ENCODE results near the gene GLIPR2.

DNA sequence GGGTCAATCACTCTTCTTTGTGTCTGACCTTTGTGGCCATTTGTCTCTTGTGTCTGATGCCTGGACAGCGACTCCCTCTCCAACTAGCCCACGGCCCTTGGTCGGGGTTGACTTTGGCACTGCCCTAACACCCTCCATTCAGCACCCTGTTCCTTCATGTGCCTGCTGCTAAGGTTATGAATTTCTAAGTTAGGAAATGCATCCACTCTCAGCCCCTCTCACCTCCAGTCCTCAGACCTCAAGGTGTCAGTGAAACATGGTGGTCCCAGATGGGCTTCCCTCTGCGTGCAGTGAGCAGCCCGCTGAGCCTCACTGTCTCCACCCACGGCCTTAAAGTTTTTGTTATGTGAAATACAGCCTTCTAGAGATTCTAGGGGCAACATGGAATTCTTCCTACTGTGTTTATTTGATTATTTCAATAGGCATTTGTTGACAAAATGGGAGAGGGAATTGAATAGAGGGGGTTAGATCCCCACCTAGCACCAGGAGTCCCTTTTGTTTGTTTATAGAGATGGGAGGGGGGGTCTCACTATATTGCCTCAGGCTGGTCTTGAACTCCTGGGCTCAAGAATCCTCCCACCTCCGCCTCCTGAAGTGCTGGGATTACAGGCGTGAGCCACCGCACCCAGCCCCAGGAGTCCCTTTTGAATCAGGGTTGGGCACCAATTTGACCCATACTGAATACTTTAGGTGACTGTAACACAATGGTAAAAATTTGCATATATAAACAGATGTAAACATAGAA, 1.6 kb upstream of the GLIPR2 start:
- TF ChIP-seq EZH2 (IDR thresholded peaks at IDR 0.05) = no peak
- TF ChIP-seq POLR2AphosphoS5 (IDR thresholded peaks at IDR 0.05; ENCODE audit: borderline replicate concordance, low read depth, low read length) = no peak
